Neural cell (in vitro differentiated cells): Measurements from ENCODE around the gene ATP10D. TPM values are rescaled to one million over a fixed set of nuclear protein-coding genes. Genes with fewer than 3 reads are reported as not detected.

Experiments
- H2AFZ ChIP-seq: fragments of 200-600, 300-800 bp; sonication (generic), shearing (Covaris generic); 2 replicates; pipeline ENCODE4 v1.6.0; 2014; ENCODE audit warnings: low read depth, mild to moderate bottlenecking, antibody characterized with exemption, low read length, moderate library complexity
- H3F3A ChIP-seq: fragments of 200-600 bp; shearing (Covaris generic); 2 replicates; pipeline ENCODE4 v1.6.1; 2016; ENCODE audit warnings: mild to moderate bottlenecking, moderate library complexity, mixed read lengths, antibody characterized with exemption, low read length; ENCODE audit not compliant: insufficient read depth, poor library complexity, severe bottlenecking
- H3K27ac ChIP-seq: fragments of 200-600, 300-800 bp; sonication (generic), shearing (Covaris generic); 2 replicates; pipeline ENCODE4 v1.5.1; 2014; ENCODE audit warnings: mild to moderate bottlenecking, low read length, moderate library complexity
- H3K27me3 ChIP-seq: fragments of 300-800, 200-600 bp; sonication (generic), shearing (Covaris generic); 2 replicates; pipeline ENCODE4 v1.6.0; 2014; ENCODE audit warnings: mild to moderate bottlenecking, low read depth, low read length, moderate library complexity; ENCODE audit not compliant: insufficient read depth
- H3K36me3 ChIP-seq: fragments of 300-800, 200-600 bp; sonication (generic), shearing (Covaris generic); 2 replicates; pipeline ENCODE4 v1.5.1; 2014; ENCODE audit warnings: mild to moderate bottlenecking, antibody characterized with exemption, low read length, moderate library complexity; ENCODE audit not compliant: insufficient read depth
- H3K4me2 ChIP-seq: fragments of 300-800, 200-600 bp; sonication (generic), shearing (Covaris generic); 2 replicates; pipeline ENCODE4 v1.6.0; 2014; ENCODE audit warnings: mild to moderate bottlenecking, low read length
- H3K4me3 ChIP-seq: fragments of 300-800, 200-600 bp; sonication (generic), shearing (Covaris generic); 2 replicates; pipeline ENCODE4 v1.5.1; 2014; ENCODE audit warnings: mild to moderate bottlenecking, low read length, moderate library complexity
- H3K79me2 ChIP-seq: fragments of 200-600 bp; shearing (Covaris generic); replicated peaks from 2 replicates; pipeline ENCODE4 v1.6.0; 2014; ENCODE audit warnings: mild to moderate bottlenecking, low read length, moderate library complexity; ENCODE audit not compliant: insufficient read depth
- H3K9ac ChIP-seq: fragments of 300-800, 200-600 bp; sonication (generic), shearing (Covaris generic); 2 replicates; pipeline ENCODE4 v1.6.1; 2016; ENCODE audit warnings: mild to moderate bottlenecking, low read length, mixed read lengths
- H3K9me2 ChIP-seq: fragments of 200-600 bp; shearing (Covaris generic); 2 replicates; pipeline ENCODE4 v1.6.1; 2016; ENCODE audit warnings: mild to moderate bottlenecking, low read length, mixed read lengths; ENCODE audit not compliant: insufficient read depth
- H3K9me3 ChIP-seq: fragments of 200-600, 300-800 bp; sonication (generic), shearing (Covaris generic); 2 replicates; pipeline ENCODE4 v1.6.1; 2016; ENCODE audit warnings: mild to moderate bottlenecking, mixed run types, low read length, moderate library complexity, mixed read lengths
- H4K20me1 ChIP-seq: fragments of 200-600 bp; shearing (Covaris generic); 2 replicates; pipeline ENCODE4 v1.6.1; 2016; ENCODE audit warnings: mild to moderate bottlenecking, mixed run types; ENCODE audit not compliant: insufficient read depth
- CTCF ChIP-seq: fragments of 450-650 bp; IDR thresholded peaks from 2 replicates; pipeline ENCODE4 v1.5.1; 2014; ENCODE audit warnings: antibody characterized with exemption, mild to moderate bottlenecking, moderate library complexity; ENCODE audit not compliant: poor library complexity, severe bottlenecking
- EP300 ChIP-seq: fragments of 450-650 bp; conservative IDR thresholded peaks from 2 replicates; pipeline ENCODE4 v1.6.1; 2014; ENCODE audit warnings: antibody characterized with exemption, mild to moderate bottlenecking, moderate library complexity; ENCODE audit not compliant: poor library complexity, severe bottlenecking
- EZH2 ChIP-seq: fragments of 200-600, 300-800 bp; shearing (Covaris generic), sonication (generic); IDR thresholded peaks from 2 replicates; pipeline ENCODE4 v1.6.1; 2014; ENCODE audit warnings: antibody characterized with exemption, low read length, borderline replicate concordance, mild to moderate bottlenecking; ENCODE audit not compliant: insufficient read depth, poor library complexity, severe bottlenecking
- MXI1 ChIP-seq: fragments of 450-650 bp; conservative IDR thresholded peaks from 2 replicates; pipeline ENCODE4 v1.6.1; 2014; ENCODE audit warnings: antibody characterized with exemption, mild to moderate bottlenecking; ENCODE audit not compliant: poor library complexity, severe bottlenecking
- POLR2AphosphoS5 ChIP-seq: IDR thresholded peaks from 2 replicates; pipeline ENCODE4 v1.6.1; 2012
- RAD21 ChIP-seq: fragments of 450-650 bp; conservative IDR thresholded peaks from 2 replicates; pipeline ENCODE4 v1.6.1; 2014; ENCODE audit warnings: antibody characterized with exemption, mild to moderate bottlenecking, moderate library complexity
- REST ChIP-seq: IDR thresholded peaks from 2 replicates; pipeline ENCODE4 v1.6.1; 2012; ENCODE audit warnings: borderline replicate concordance
- SMC3 ChIP-seq: fragments of 450-650 bp; conservative IDR thresholded peaks from 2 replicates; pipeline ENCODE4 v1.6.1; 2014; ENCODE audit warnings: antibody characterized with exemption, mild to moderate bottlenecking, moderate library complexity; ENCODE audit not compliant: poor library complexity
- TAF1 ChIP-seq: IDR thresholded peaks from 2 replicates; pipeline ENCODE4 v1.6.1; 2012; ENCODE audit warnings: low read depth
- polyA plus RNA-seq: library from polyadenylated mRNA; depleted of rRNA; stranded (reverse); fragments of >200 nt; gene quantifications from 2 replicates; pipeline ENCODE4 v1.2.3, GENCODE V29; 2014

Gene ATP10D
- polyA plus RNA-seq, 1 donor from 2014 or later, result 4.5 TPM

- TF ChIP-seq SMC3 (no peak), RAD21 (no peak), EZH2 (no peak), TAF1 (no peak), EP300 (no peak), CTCF (no peak), POLR2AphosphoS5 (no peak), MXI1 (no peak), REST (no peak)
- H3K4me2 ChIP-seq, result no peak overlapping the region
- no peaks in the 10 kb centered on the region for H4K20me1 ChIP-seq
- H3K4me3 ChIP-seq, result no peak overlapping the region
- H3K27me3 ChIP-seq, result no peaks in the 10 kb centered on the region
- H3K36me3 ChIP-seq, result no peaks in the 10 kb centered on the region
- no peaks in the 10 kb centered on the region for H3K9me2 ChIP-seq
- no peak overlapping the region for H3K27ac ChIP-seq
- no peaks in the 10 kb centered on the region for H3K9me3 ChIP-seq
- H3K79me2 ChIP-seq, result no peaks in the 10 kb centered on the region
- no peaks in the 10 kb centered on the region for H3F3A ChIP-seq
- H2AFZ ChIP-seq, result no peak overlapping the region
- no peak overlapping the region for H3K9ac ChIP-seq
Measured at GRCh38 chr4:47498899-47499298, 13.8 kb downstream of the ATP10D start.

GRCh38 chr4:47499700-47500099, 14.6 kb downstream of the ATP10D start:
- Histone ChIP-seq H2AFZ (no peak overlapping the region), H3K9me3 (no peaks in the 10 kb centered on the region), H3K9me2 (no peaks in the 10 kb centered on the region), H3K4me3 (no peak overlapping the region), H3F3A (no peaks in the 10 kb centered on the region), H3K36me3 (no peaks in the 10 kb centered on the region), H3K27me3 (no peaks in the 10 kb centered on the region), H3K79me2 (no peaks in the 10 kb centered on the region), H3K9ac (no peak overlapping the region), H3K4me2 (no peak overlapping the region), H3K27ac (no peak overlapping the region), H4K20me1 (no peaks in the 10 kb centered on the region)
- no peak for TF ChIP-seq POLR2AphosphoS5
- TF ChIP-seq MXI1, result no peak
- no peak for TF ChIP-seq EP300
- TF ChIP-seq TAF1, result no peak
- no peak for TF ChIP-seq EZH2
- no peak for TF ChIP-seq REST
- TF ChIP-seq SMC3, result no peak
- TF ChIP-seq RAD21, result no peak
- TF ChIP-seq CTCF, result no peak
